Measurements from ENCODE around the gene CIRBP. TPM values are rescaled to one million over a fixed set of nuclear protein-coding genes. Genes with fewer than 3 reads are reported as not detected.
"Not testable (repeated sequence)": the region's sequence is repeated elsewhere in the genome, so short reads cannot be mapped to it uniquely, and the experiment has no call there.

Gene CIRBP
- total RNA-seq, 1 donor from 2014 or later: 598 TPM

- no peak for DNase-seq
These were observed 24.3 kb upstream of the CIRBP start for GRCh38 chr19:1244693-1245451.

- no peak for DNase-seq
These were observed 23.5 kb upstream of the CIRBP start for GRCh38 chr19:1245494-1246264.

- not testable (repeated sequence) for DNase-seq
These were observed 22.7 kb upstream of the CIRBP start for GRCh38 chr19:1246265-1247087.

GRCh38 chr19:1247748-1248138, 21.4 kb upstream of the CIRBP start:
- no peak for DNase-seq

GRCh38 chr19:1248139-1248785, 20.9 kb upstream of the CIRBP start, which contains the start of gene MIDN:
Gene MIDN (plus strand): TSS chr19:1248583. CDS start chr19:1250297, 1,714 bp downstream.
- no peak for DNase-seq

- DNase-seq: peak; percentile 43
These were observed 20.3 kb upstream of the CIRBP start for GRCh38 chr19:1248786-1249297.

GRCh38 chr19:1249298-1249989, 19.7 kb upstream of the CIRBP start:
- peak; percentile 86 for DNase-seq

GRCh38 chr19:1249990-1250436, 19.1 kb upstream of the CIRBP start:
- no peak for DNase-seq

GRCh38 chr19:1250437-1251260, 18.5 kb upstream of the CIRBP start:
- peak; percentile 48 for DNase-seq

GRCh38 chr19:1251330-1252220, 17.6 kb upstream of the CIRBP start:
- DNase-seq: peak; percentile 47

GRCh38 chr19:1252221-1252820, 16.8 kb upstream of the CIRBP start:
- DNase-seq: peak; percentile 75

- peak; percentile 95 for DNase-seq
These were observed 16.2 kb upstream of the CIRBP start for GRCh38 chr19:1252821-1253513.

- DNase-seq: no peak
These were observed 15.5 kb upstream of the CIRBP start for GRCh38 chr19:1253514-1254080.

GRCh38 chr19:1254081-1254527, 15.0 kb upstream of the CIRBP start:
- DNase-seq: no peak

GRCh38 chr19:1254530-1255185, 14.5 kb upstream of the CIRBP start:
- no peak for DNase-seq

GRCh38 chr19:1255186-1256161, 13.7 kb upstream of the CIRBP start:
- peak; percentile 55 for DNase-seq
